Measurements from ENCODE around the gene SPEM2. TPM values are rescaled to one million over a fixed set of nuclear protein-coding genes. Genes with fewer than 3 reads are reported as not detected.

Gene SPEM2
- total RNA-seq, 1 donor from 2014 or later = not detected

DNA sequence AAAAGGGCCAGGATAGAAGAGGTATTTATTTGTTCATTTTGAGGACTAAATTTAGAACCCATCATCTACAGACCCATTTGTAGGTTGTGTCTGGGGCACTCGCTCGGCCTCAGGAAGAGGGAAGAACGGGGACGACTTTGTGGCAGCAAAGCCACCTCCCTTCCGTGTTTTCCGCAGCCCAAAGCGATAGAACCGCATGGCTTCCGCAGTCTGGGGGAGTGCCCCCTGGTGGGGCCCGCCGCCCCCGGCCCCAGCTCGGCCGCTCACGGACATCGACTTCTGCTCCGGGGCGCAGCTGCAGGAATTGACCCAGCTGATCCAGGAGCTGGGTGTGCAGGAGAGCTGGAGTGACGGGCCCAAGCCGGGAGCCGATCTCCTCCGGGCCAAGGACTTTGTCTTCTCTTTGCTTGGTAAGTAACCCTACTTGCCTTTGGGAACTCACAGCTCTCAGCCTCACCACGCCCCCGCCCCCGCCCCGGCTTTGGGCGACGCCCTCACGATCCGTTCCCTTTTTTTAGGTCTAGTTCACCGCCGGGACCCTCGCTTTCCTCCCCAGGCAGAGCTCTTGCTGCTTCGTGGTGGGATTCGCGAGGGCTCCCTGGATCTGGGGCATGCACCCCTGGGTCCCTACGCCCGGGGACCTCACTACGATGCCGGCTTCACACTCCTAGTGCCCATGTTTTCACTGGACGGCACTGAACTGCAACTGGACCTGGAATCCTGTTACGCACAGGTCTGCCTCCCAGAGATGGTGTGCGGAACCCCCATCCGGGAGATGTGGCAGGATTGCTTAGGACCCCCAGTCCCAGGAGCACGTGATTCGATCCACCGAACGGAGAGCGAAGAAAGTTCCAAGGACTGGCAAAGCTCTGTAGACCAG, 10.5 kb downstream of the SPEM2 start:
- Mint-ChIP-seq H3K36me3 (no peaks in the 10 kb centered on the region), H3K9me3 (no peaks in the 10 kb centered on the region), H3K4me3 (peak overlapping the region; percentile 90), H3K27me3 (ENCODE audit: insufficient read depth, low read depth) (peaks cover 38% of the 10 kb centered on the region), H3K27ac (no peak overlapping the region), H3K4me1 (peaks cover 31% of the 10 kb centered on the region)
- DNase-seq (ENCODE audit: low spot score) = peak; percentile 63
- H3K36me3 ChIP-seq = no peaks in the 10 kb centered on the region
- H4K20me1 ChIP-seq (ENCODE audit: low read depth) = no peaks in the 10 kb centered on the region
- H3K27ac ChIP-seq = no peak overlapping the region
- H3K27me3 ChIP-seq = peaks cover 50% of the 10 kb centered on the region
- H3F3A ChIP-seq (ENCODE audit: low read depth) = peaks cover 36% of the 10 kb centered on the region
- H3K9ac ChIP-seq = no peak overlapping the region
- H3K4me2 ChIP-seq = peak overlapping the region; percentile 93
- peak overlapping the region; percentile 74 for H3K4me3 ChIP-seq
- no peaks in the 10 kb centered on the region for H3K9me3 ChIP-seq (ENCODE audit: low read depth)
- peaks cover 20% of the 10 kb centered on the region for H3K4me1 ChIP-seq
- H2AFZ ChIP-seq (replicated peaks) = peak overlapping the region; percentile 21
- no peaks in the 10 kb centered on the region for H3K79me2 ChIP-seq (ENCODE audit: low read depth)
- TF ChIP-seq EZH2 (IDR thresholded peaks at IDR 0.05) (peak; percentile 58), EZH2phosphoT487 (IDR thresholded peaks at IDR 0.05) (peak; percentile 34)
- TF ChIP-seq, protein P1, sequence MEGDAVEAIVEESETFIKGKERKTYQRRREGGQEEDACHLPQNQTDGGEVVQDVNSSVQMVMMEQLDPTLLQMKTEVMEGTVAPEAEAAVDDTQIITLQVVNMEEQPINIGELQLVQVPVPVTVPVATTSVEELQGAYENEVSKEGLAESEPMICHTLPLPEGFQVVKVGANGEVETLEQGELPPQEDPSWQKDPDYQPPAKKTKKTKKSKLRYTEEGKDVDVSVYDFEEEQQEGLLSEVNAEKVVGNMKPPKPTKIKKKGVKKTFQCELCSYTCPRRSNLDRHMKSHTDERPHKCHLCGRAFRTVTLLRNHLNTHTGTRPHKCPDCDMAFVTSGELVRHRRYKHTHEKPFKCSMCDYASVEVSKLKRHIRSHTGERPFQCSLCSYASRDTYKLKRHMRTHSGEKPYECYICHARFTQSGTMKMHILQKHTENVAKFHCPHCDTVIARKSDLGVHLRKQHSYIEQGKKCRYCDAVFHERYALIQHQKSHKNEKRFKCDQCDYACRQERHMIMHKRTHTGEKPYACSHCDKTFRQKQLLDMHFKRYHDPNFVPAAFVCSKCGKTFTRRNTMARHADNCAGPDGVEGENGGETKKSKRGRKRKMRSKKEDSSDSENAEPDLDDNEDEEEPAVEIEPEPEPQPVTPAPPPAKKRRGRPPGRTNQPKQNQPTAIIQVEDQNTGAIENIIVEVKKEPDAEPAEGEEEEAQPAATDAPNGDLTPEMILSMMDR (IDR thresholded peaks at IDR 0.05) = no peak

GRCh38 chr17:7436556-7437368, 11.3 kb downstream of the SPEM2 start:
- Histone ChIP-seq H4K20me1 (ENCODE audit: low read depth) (no peaks in the 10 kb centered on the region), H3K4me1 (peaks cover 20% of the 10 kb centered on the region), H3K4me3 (peak overlapping the region; percentile 74), H2AFZ (replicated peaks) (peak overlapping the region; percentile 72), H3K4me2 (peak overlapping the region; percentile 93), H3K9me3 (ENCODE audit: low read depth) (no peaks in the 10 kb centered on the region), H3K27me3 (peaks cover 58% of the 10 kb centered on the region), H3K79me2 (ENCODE audit: low read depth) (no peaks in the 10 kb centered on the region), H3K36me3 (no peaks in the 10 kb centered on the region), H3K9ac (no peak overlapping the region), H3F3A (ENCODE audit: low read depth) (peaks cover 43% of the 10 kb centered on the region), H3K27ac (no peak overlapping the region)
- peak overlapping the region; percentile 85 for H3K4me3 Mint-ChIP-seq
- peaks cover 38% of the 10 kb centered on the region for H3K4me1 Mint-ChIP-seq
- no peaks in the 10 kb centered on the region for H3K36me3 Mint-ChIP-seq
- peak; percentile 96 for DNase-seq (ENCODE audit: low spot score)
- H3K27me3 Mint-ChIP-seq (ENCODE audit: insufficient read depth, low read depth) = peaks cover 38% of the 10 kb centered on the region
- no peaks in the 10 kb centered on the region for H3K9me3 Mint-ChIP-seq
- no peak overlapping the region for H3K27ac Mint-ChIP-seq
- TF ChIP-seq EZH2 (IDR thresholded peaks at IDR 0.05) = no peak
- TF ChIP-seq, protein P1 (IDR thresholded peaks at IDR 0.05) = peak; percentile 78

- Histone ChIP-seq H3K27ac (no peak overlapping the region), H3K4me2 (peak overlapping the region; percentile 93), H3K4me1 (peaks cover 20% of the 10 kb centered on the region), H3K9me3 (ENCODE audit: low read depth) (no peaks in the 10 kb centered on the region), H3K36me3 (no peaks in the 10 kb centered on the region), H3K4me3 (peak overlapping the region; percentile 74), H3F3A (ENCODE audit: low read depth) (peaks cover 43% of the 10 kb centered on the region), H4K20me1 (ENCODE audit: low read depth) (no peaks in the 10 kb centered on the region), H3K27me3 (peaks cover 58% of the 10 kb centered on the region), H3K9ac (no peak overlapping the region), H3K79me2 (ENCODE audit: low read depth) (no peaks in the 10 kb centered on the region), H2AFZ (replicated peaks) (peak overlapping the region; percentile 72)
- no peaks in the 10 kb centered on the region for H3K9me3 Mint-ChIP-seq
- no peaks in the 10 kb centered on the region for H3K36me3 Mint-ChIP-seq
- H3K27ac Mint-ChIP-seq = peak overlapping the region; percentile 42
- DNase-seq (ENCODE audit: low spot score) = no peak
- H3K4me1 Mint-ChIP-seq = peaks cover 43% of the 10 kb centered on the region
- peak overlapping the region; percentile 89 for H3K4me3 Mint-ChIP-seq
- H3K27me3 Mint-ChIP-seq (ENCODE audit: insufficient read depth, low read depth) = peaks cover 38% of the 10 kb centered on the region
- TF ChIP-seq EZH2phosphoT487 (IDR thresholded peaks at IDR 0.05) (no peak), EZH2 (IDR thresholded peaks at IDR 0.05) (no peak)
- TF ChIP-seq, protein P1 (IDR thresholded peaks at IDR 0.05) = no peak
These were observed 12.0 kb downstream of the SPEM2 start for GRCh38 chr17:7437369-7437863.

All from neural progenitor cell (in vitro differentiated cells).